Lower lobe of right lung (tissue), 2 donors: ENCODE measurements around the gene ANKDD1B. TPM values are rescaled to one million over a fixed set of nuclear protein-coding genes. Genes with fewer than 3 reads are reported as not detected.

ENCODE experiments used
- ATAC-seq, 2 donors: fragments of 200-7000 bp; cut with Tn5 transposase; one replicate each; pipeline ENCODE4 v1.9.1; 2020 to 2022; ENCODE audit warnings: mild to moderate bottlenecking in 2 of 2, moderate library complexity in 2 of 2
- DNase-seq: peaks from one replicate; pipeline ENCODE4 v3.0.0-alpha.2; 2020
- H3K27ac ChIP-seq: fragments of 200-600 bp; one replicate; pipeline ENCODE4 v1.8.0; 2022
- H3K27me3 ChIP-seq: fragments of 200-600 bp; one replicate; pipeline ENCODE4 v1.8.0; 2022; ENCODE audit warnings: low read depth
- H3K36me3 ChIP-seq: fragments of 200-600 bp; one replicate; pipeline ENCODE4 v1.8.0; 2022; ENCODE audit warnings: mild to moderate bottlenecking
- H3K4me1 ChIP-seq: fragments of 200-600 bp; one replicate; pipeline ENCODE4 v1.8.0; 2022
- H3K4me3 ChIP-seq: fragments of 200-600 bp; one replicate; pipeline ENCODE4 v1.8.0; 2022; ENCODE audit warnings: mild to moderate bottlenecking
- H3K9me3 ChIP-seq: fragments of 200-600 bp; one replicate; pipeline ENCODE4 v1.8.0; 2022
- CTCF ChIP-seq: fragments of 200-600 bp; IDR thresholded peaks from one replicate; pipeline ENCODE4 v1.8.0; 2022; ENCODE audit warnings: antibody characterized with exemption, mild to moderate bottlenecking
- intact Hi-C: fragments of 100-400 bp; cut with DNase I; formaldehyde crosslinking; loops from one replicate; pipeline ENCODE4 v1.11.0; 2022
- total RNA-seq: library from RNA; stranded (reverse); fragmentation: NEBNext Ultra II Directional; extraction: Animal tissue kit (Norgen Biotek cat#: 25700); gene quantifications from one replicate; pipeline ENCODE4 v1.2.1, GENCODE V29; 2021
- donor health status: DM: no; HTN: yes; CAD: no; lungs with severe emphysema.

Gene ANKDD1B
- total RNA-seq, 1 donor from 2014 or later = 4.3 TPM

DNA sequence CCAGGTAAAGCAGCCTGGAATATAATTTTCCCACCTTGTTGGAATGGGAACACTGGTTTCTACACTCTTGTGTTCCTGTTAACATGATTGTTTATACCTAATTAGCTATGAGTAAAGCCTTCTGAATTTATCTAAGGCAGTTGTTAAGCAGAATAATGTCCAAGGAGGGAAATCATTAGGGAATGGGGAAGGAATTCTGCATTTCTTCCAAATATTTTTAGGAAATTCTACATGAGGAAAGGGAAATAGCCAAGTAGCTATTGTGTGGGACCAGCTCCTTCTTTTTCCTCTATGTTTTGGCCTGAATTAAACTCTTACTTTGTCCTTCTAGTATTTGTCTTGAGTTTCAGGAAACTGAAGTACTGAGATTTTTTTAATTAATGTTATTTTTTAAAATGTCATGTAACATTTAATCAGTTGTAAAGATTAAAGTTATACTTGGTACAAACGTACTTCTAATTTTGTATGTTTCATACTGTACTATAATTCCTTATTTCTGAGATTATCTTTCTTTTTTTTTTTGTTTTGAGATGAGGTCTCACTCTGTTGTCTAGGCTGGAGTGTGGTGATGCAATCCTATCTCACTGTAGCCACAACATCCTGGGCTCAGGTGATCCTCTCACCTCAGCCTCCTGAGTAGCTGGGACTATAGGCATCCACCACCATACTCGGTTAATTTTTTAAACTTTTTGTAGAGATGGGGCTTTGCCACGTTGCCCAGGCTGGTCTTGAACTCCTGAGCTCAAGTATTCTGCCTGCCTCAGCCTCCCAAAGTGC lies 28.5 kb downstream of the ANKDD1B start:
- Histone ChIP-seq H3K27ac (no peak overlapping the region), H3K4me1 (no peaks in the 10 kb centered on the region), H3K4me3 (no peak overlapping the region), H3K36me3 (no peaks in the 10 kb centered on the region), H3K9me3 (no peaks in the 10 kb centered on the region), H3K27me3 (no peaks in the 10 kb centered on the region)
- DNase-seq (no peak), ATAC-seq (no peak)
- TF ChIP-seq CTCF = no peak
- intact Hi-C loops = no loop called here

GRCh38 chr5:75640395-75640794 lies 29.1 kb downstream of the ANKDD1B start:
- no peak overlapping the region for H3K4me3 ChIP-seq
- DNase-seq (no peak), ATAC-seq (no peak)
- H3K27me3 ChIP-seq = no peaks in the 10 kb centered on the region
- H3K4me1 ChIP-seq = no peaks in the 10 kb centered on the region
- intact Hi-C loops = no loop called here
- no peaks in the 10 kb centered on the region for H3K36me3 ChIP-seq
- H3K27ac ChIP-seq = no peak overlapping the region
- no peaks in the 10 kb centered on the region for H3K9me3 ChIP-seq
- no peak for TF ChIP-seq CTCF

DNA sequence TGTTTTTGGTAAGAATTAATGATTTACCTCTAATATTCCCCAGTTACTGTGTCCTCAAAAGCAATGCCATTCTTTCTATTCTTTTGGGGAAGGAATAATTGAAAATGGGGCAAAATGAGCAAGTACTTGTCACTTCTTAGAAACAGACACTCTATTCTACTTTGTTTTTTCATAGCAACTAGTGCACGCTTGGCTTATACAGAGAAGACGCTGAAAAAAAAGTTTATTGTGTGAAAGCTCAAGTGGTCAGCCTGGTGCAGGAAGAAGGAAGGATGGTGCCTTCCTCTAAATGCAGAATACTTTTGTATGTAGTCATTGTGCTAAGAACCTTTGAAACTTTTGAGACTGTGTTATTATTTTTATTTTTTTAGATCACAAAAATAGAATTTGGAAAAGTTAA lies 29.6 kb downstream of the ANKDD1B start:
- Histone ChIP-seq H3K27ac (no peak overlapping the region), H3K36me3 (no peaks in the 10 kb centered on the region), H3K27me3 (no peaks in the 10 kb centered on the region), H3K4me3 (no peak overlapping the region), H3K4me1 (no peaks in the 10 kb centered on the region), H3K9me3 (no peaks in the 10 kb centered on the region)
- DNase-seq (no peak), ATAC-seq (no peak)
- intact Hi-C loops = no loop called here
- TF ChIP-seq CTCF = no peak

DNA sequence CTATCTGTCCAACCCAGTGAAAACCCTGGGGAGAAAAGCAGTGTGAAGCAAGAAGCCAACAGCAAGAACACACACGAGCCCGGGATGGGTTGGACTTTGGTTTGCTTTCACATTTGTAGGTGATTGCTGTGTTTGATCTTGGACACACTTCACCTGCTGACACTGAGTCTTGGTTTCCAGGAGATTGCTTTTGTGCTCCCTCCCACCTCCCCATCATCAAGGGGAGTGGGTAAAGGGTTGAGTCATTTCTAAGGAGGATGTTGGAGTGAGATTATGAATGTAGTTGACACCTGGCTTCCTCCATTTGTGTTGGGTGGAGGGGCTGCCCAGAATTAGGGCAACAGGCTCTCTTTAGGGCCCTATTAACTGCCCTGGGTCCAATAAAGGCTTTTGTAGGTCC lies 37.5 kb downstream of the ANKDD1B start:
- no peaks in the 10 kb centered on the region for H3K36me3 ChIP-seq
- H3K4me3 ChIP-seq = no peak overlapping the region
- H3K27ac ChIP-seq = no peak overlapping the region
- no peaks in the 10 kb centered on the region for H3K4me1 ChIP-seq
- DNase-seq (no peak), ATAC-seq (no peak)
- no peak for TF ChIP-seq CTCF
- H3K9me3 ChIP-seq = no peaks in the 10 kb centered on the region
- H3K27me3 ChIP-seq = no peaks in the 10 kb centered on the region
- intact Hi-C loops = no loop called here

GRCh38 chr5:75651575-75652238 lies 40.5 kb downstream of the ANKDD1B start:
- intact Hi-C loops = no loop called here
- H3K4me1 ChIP-seq = no peaks in the 10 kb centered on the region
- no peaks in the 10 kb centered on the region for H3K27me3 ChIP-seq
- H3K9me3 ChIP-seq = no peaks in the 10 kb centered on the region
- no peak overlapping the region for H3K27ac ChIP-seq
- DNase-seq = no peak
- no peak for TF ChIP-seq CTCF
- H3K4me3 ChIP-seq = no peak overlapping the region
- no peaks in the 10 kb centered on the region for H3K36me3 ChIP-seq
- ATAC-seq = no peak
